GM19193 (cell line): ENCODE results near the gene GALNS.

ENCODE experiments used
- POLR2A ChIP-seq: IDR thresholded peaks from 4 replicates; pipeline ENCODE4 v1.6.1; 2011; ENCODE audit not compliant: insufficient read depth, insufficient read length; ENCODE audit errors: extremely low read depth

Gene GALNS

DNA sequence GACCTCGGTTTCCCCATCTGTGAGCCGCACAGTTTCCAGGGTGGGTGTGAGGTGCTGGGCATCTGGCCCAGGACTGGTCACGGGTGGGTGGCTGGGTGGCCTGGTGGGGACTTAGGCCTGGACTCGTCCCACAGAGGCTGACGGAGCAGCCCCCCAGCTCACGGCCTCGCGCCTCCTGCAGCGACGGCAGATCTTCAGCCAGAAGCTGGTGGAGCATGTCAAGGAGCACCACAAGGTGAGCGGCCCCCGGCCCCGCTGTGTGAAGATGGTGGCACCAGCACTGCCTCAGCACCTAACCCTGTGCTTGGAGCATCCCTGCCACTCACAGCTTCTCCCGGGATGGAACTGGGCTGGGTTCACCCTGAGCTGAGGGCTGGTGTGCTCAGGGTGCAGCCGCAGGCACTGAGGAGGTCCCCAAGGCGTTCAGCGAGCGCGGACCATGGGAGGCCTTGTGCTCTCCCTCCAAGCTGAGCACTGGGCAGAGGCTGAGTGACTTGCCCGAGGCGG lies 50.8 kb downstream of the GALNS start:
- TF ChIP-seq POLR2A: no peak

DNA sequence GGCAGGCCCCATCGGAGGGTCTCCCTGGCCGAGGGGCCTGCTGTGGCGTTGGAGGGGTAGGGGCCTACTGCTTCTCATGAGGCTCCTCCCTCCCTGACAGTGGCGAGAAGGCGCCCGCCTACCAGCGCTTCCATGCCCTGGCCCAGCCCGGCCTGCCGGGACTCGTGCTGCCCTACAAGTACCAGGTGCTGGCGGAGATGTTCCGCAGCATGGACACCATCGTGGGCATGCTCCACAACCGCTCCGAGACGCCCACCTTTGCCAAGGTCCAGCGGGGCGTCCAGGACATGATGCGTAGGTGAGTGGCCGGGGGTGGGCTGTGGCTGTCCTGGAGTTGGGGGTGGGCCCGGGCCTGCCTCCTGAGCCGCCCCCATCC lies 51.4 kb downstream of the GALNS start:
- peak; percentile 10 for TF ChIP-seq POLR2A

DNA sequence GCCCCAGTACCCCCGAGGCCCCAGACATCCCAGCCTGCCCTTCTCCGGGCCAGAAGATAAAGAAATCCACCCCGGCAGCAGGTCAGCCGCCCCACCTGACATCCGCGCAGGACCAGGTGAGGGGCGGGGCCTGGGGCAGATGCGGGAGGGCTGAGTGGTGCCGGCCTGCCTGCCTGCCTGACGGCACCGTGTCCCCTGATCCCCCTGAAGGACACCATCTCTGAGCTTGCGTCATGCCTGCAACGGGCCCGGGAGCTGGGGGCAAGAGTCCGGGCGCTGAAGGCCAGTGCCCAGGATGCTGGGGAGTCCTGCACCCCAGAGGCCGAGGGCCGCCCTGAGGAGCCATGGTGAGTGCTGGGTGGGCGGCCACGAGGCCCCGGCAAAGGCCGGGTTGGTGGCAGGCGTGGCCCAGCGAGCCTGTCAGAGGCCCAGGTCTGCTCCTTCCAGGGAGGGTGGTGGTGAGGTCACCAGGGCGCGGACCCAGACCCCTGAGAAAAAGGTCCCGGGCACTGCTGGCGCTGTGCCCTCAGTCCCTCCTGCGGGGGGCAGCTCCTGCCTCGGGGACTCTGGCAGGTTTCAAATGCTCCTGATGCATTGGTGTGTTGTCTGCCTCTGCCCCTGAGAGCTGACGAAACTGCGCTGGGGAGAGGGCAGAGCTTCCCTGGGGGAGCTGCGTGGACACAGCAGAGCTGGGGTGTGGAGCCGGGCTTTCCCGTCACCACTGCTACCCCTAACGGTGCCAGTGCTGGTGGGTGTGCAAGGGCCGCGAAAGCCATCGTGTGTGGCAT lies 52.0 kb downstream of the GALNS start:
- TF ChIP-seq POLR2A: peak; percentile 4

DNA sequence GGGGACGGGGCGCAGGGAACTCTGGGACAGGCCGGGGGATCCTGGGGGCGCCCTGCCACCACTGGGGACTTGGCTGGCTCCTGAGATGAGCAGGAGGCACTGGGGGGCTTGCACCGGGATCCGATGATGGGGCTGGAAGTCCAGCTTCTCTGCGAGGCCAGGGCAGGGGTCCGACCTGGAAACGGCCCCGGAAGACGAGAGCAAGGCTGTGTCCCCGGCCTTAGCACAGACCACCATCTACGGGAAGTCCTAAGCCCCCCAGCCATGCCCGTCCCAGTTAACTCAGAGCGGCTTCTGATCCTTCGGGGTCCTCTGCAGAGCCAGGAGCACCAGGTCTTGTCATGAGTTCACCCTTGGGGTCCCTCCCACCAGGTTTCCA lies 52.6 kb downstream of the GALNS start:
- TF ChIP-seq POLR2A: no peak

DNA sequence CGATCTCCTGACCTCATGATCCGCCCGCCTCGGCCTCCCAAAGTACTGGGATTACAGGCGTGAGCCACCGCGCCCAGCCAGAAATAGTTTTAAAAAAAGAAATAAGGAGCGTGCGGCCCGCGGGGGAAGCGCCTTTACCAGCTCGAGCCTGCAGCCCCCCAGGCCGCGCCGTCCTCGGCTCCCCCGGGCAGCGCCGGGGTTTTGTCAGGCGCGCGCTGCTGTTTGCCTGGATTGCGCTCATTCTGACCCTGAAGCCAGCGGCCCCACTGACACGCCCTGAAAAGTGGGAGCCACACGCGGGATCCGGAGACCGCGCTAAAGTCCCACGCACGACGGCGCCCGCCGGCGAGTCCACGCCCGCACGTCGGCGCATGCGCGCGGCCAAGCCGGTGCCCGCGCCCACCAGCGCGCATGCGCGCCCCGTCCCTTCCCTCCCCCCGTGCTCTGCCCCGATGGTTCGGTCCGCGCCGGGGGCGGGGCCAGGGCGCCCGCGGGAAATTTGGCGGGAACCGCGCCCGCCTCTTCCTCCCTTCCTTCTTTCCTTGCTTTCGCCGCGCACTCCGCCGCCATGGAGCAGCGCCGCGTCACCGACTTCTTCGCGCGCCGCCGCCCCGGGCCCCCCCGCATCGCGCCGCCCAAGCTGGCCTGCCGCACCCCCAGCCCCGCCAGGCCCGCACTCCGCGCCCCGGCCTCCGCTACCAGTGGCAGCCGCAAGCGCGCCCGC lies 53.3 kb downstream of the GALNS start, which contains the start of gene CDT1:
TSS of gene CDT1 (plus strand) at position 526 of the 724 bp plus-strand sequence. CDS start at position 569, 43 bp downstream.
- peak; percentile 65 for TF ChIP-seq POLR2A

DNA sequence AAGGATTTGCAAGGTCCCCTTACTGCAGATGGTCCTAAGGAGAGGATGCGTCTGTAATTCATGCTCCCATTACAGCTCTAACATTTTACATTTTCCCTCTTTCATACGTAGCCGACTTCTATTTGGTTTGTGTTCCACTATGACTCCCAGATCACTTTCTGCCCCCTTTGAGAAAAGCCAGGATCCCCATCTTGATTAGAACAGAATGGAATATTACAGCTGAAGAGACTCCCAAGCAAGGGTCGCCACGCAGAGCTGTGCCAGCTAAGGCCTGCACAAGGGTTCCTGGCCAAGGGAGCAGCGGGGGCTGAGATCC lies 56.5 kb downstream of the GALNS start:
- no peak for TF ChIP-seq POLR2A

DNA sequence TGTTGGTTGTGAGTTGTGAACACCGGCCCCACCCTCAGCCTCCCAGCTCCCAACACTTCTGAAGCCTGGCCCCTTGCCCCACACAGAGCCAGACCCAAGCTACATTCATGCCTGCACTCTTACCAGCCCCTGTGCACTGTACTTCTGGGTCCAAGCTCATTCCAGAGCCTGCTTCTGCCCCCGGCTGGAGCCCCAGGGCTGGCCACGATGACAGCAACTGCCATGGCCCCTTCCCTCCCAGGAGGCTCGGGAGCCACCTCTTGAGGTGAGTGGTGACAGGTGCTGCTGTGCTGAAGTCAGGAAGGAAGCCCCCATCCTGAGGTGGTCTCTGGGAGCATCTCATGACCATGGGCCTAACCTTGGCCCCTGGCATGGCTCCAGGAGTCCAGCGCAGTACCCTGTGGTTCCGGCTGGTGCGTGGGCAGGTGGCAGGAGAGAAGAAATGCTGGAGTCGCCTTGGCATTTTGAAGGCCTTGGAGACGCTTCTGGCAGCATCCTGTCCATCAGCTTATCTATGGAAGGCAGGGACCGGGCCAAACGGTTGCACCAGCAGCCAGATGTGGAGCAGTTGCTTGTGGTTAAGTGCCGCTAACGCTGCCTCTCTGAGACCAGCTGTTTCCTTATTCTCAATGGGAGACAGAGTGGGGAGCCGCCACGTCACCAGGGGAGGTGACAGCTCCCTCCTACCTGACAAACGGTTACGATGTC lies 57.0 kb downstream of the GALNS start:
- TF ChIP-seq POLR2A: no peak

DNA sequence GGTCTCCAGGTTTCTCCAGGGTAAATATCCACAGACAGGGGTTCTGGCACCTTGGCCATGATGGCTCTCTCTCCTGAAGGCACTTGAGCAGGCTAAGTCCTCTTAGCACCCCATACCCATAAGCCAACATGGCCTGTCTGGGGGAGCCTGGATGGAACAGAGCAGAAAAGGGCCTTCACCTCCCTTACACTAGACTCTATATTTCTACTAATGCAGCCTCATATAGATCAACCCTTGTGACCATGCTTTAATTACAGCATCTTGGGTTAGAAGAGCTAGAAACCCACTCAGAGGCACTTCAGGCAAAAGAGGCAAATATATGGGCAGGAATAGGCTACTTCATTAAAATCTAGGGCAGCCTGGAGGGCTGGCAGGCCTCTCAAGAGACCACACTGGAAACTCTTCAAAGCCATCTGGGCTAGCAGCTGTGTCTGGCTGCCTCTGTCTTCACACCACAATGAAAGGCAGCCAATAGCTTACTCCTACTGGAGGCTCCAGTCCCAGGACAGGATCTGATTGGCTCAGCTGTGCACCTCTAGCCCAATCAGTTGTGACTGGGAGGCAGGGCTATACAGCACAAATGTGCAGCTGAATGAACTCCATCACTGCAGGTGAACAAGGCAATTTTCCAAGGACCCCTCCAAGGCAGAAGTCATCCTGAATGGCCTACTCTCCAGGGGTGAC lies 57.8 kb downstream of the GALNS start:
- TF ChIP-seq POLR2A: no peak

DNA sequence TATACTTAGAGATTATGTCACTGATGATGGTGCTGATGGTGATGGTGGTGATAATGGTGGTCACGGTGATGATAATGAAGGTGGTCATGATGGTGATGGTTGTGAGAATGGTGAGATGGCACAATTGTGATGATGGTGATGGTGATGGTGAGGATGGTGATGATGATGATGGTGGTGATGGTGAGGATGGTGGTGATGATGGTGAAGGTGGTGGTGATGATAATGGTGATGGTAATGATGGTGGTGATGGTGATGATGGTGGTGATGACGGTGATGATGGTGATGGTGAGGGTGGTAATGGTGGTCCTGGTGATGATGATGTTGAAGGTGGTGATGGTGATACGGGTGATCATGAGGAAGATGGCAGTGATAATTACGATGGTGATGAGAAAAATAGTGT lies 58.7 kb downstream of the GALNS start:
- no peak for TF ChIP-seq POLR2A

DNA sequence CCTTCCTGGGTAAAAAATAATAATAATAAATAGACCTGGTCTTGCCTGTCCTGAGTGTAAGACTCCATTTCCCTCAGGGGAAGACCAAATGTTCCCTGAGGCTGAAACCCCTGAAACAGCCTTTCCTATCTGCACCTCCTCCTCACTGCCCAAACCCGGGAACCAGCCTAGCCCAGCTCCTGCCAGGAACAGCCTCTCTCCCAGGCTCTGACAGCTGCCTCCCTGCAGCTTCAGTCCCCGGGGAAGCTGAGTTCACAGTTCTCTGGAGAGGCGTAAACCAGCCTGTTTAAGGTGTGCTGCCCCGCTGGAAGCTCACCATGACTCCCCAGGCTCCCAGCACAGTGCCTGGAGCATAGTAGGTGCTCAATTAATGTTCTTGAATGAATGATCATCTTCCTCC lies 60.5 kb downstream of the GALNS start:
- TF ChIP-seq POLR2A: no peak

DNA sequence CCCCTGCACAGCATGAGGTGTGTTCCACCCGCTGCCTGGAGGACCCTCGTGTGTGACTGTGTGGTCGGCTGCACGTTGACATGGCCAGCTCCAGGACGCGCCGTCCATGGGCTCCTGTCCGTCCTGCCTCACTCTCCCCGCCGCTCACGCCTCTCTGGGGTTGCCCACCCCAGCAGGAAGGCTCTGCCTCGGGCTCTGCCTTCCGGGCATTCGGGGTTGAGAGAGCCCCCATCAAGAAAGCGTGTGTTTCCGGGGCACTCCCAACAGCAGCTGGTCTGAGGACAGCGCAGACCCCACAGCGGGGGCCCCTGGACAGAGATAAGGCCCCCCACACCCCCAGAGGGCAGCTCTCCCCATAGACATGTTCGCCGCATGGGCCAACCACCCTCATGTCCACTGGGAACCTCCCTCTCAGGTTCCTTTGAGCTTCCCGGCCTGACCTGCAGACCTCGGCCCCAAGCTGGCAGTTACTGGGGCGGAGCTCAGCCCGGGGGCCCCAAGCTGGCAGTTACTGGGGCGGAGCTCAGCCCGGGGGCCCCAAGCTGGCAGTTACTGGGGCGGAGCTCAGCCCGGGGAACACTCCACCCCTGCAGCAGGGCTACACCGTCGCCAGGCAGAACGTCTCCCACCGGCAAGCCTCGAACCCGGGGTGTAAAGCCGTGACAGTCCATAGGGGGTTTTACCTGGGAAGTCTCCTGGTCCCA lies 63.3 kb downstream of the GALNS start:
- TF ChIP-seq POLR2A: no peak

DNA sequence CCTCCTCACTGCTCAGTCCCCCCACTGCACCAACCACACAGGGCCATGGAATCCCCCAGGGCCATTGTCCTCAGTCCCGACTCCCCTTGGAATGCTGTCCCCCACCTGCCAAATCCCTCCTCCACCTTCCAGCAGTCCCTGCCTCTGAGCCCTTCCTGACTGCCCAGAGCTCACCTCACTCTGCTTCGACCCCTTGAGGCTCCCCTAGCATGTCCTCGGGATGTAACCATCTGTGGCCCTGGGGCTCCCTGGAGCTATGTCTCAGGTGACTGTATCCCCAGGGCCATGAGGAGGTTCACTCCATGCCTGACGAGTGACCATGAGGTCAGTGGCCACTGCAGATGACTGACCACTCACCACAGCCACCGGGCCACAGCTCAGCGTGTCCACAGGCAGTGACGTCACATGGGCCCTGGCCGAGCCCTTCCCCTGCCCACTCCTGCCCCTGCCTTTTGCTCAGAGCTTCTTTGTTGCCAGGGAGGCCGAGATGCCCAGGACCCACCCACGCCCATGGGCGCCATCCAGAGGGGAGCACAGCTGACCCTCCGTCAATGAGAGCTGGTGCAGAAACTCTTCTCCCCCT lies 64.0 kb downstream of the GALNS start:
- TF ChIP-seq POLR2A: no peak

DNA sequence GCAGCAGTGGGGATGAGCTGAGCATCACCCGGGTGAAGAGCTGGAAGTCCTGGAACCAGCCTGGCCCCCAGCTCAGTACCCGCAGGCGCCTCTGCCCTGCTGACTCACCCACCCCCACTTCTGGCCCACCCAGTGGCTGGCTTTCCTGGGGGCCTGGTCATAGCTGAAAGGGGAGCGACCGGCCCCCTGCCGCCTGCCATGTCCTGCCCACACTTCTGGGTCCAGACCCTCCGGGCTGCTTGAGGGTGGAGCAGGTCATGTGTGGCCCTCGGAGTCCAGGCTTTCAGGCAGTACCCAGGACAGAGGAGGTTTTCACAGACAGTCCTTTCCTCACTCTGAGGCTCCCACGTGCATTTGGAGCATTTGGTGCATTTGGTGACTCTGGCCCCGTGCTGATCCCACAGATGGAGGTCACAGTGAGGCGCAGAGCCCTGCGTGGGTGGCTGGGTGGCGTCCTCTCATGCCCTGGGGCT lies 64.6 kb downstream of the GALNS start:
- no peak for TF ChIP-seq POLR2A
